BE2C (cell line): ENCODE data around the gene CLK1.

Experiments used
- DNase-seq: peaks from one replicate; pipeline ENCODE4 v3.0.0-alpha.2; 2020
- H3K27me3 ChIP-seq: fragments of 250-450 bp; sonication (Bioruptor Pico); 2 replicates; pipeline ENCODE4 v1.5.1; 2020; ENCODE audit warnings: mild to moderate bottlenecking
- H3K36me3 ChIP-seq: fragments of 250-450 bp; sonication (Bioruptor Pico); 2 replicates; pipeline ENCODE4 v1.5.1; 2020; ENCODE audit warnings: mild to moderate bottlenecking
- H3K4me1 ChIP-seq: fragments of 250-450 bp; sonication (Bioruptor Pico); 2 replicates; pipeline ENCODE4 v1.5.1; 2020
- H3K4me3 ChIP-seq: 2 replicates; pipeline ENCODE4 v1.5.1; 2011; ENCODE audit warnings: low read depth, low read length
- H3K9me3 ChIP-seq: fragments of 250-450 bp; sonication (Bioruptor Pico); 2 replicates; pipeline ENCODE4 v1.5.1; 2020
- CTCF ChIP-seq: IDR thresholded peaks from 2 replicates; pipeline ENCODE4 v1.5.1; 2012; ENCODE audit warnings: mild to moderate bottlenecking, low read depth, low read length

Gene CLK1

DNA sequence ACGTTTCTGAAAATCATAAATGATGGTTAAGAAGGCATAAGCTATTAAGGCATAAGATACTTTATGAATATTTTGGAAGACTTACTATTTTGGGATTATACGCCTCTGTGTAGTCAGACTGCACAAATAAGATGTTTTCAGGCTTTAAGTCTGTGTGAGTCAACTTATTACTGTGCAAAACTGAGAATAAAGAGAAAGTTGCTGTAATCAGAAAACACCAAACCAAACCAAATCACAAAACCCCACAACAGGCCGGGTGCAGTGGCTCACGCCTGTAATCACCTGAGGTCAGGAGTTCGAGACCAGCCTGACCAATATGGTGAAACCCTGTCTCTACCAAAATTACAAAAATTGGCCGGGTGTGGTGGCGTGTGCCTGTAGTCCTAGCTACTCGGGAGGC lies 7.7 kb downstream of the CLK1 start:
- no peak for TF ChIP-seq CTCF
- no peak overlapping the region for H3K4me3 ChIP-seq
- no peaks in the 10 kb centered on the region; the same call in 1 of the 2 replicates for H3K4me1 ChIP-seq
- DNase-seq: no peak
- peaks cover 99% of the 10 kb centered on the region for H3K36me3 ChIP-seq
- H3K9me3 ChIP-seq: no peaks in the 10 kb centered on the region
- no peaks in the 10 kb centered on the region for H3K27me3 ChIP-seq

- no peak for TF ChIP-seq CTCF
- Histone ChIP-seq H3K4me3 (no peak overlapping the region), H3K27me3 (no peaks in the 10 kb centered on the region), H3K9me3 (no peaks in the 10 kb centered on the region), H3K4me1 (no peaks in the 10 kb centered on the region), H3K36me3 (peaks cover 70% of the 10 kb centered on the region)
- no peak for DNase-seq
Measured at GRCh38 chr2:200852605-200853004, 11.9 kb downstream of the CLK1 start.

GRCh38 chr2:200851398-200852248 lies 12.8 kb downstream of the CLK1 start:
- DNase-seq: no peak
- TF ChIP-seq CTCF: no peak
- peaks cover 60% of the 10 kb centered on the region for H3K36me3 ChIP-seq
- H3K4me1 ChIP-seq: no peaks in the 10 kb centered on the region
- H3K27me3 ChIP-seq: no peaks in the 10 kb centered on the region
- no peak overlapping the region for H3K4me3 ChIP-seq
- H3K9me3 ChIP-seq: no peaks in the 10 kb centered on the region

GRCh38 chr2:200850512-200851256 lies 13.8 kb downstream of the CLK1 start:
- Histone ChIP-seq H3K9me3 (no peaks in the 10 kb centered on the region), H3K4me1 (no peaks in the 10 kb centered on the region), H3K36me3 (peaks cover 52% of the 10 kb centered on the region), H3K27me3 (no peaks in the 10 kb centered on the region), H3K4me3 (no peak overlapping the region)
- no peak for DNase-seq
- no peak for TF ChIP-seq CTCF

- Histone ChIP-seq H3K36me3 (peaks cover 24% of the 10 kb centered on the region), H3K27me3 (no peaks in the 10 kb centered on the region), H3K9me3 (no peaks in the 10 kb centered on the region), H3K4me1 (no peaks in the 10 kb centered on the region), H3K4me3 (no peak overlapping the region)
- no peak for TF ChIP-seq CTCF
- no peak for DNase-seq
Measured at GRCh38 chr2:200847939-200848338, 16.5 kb downstream of the CLK1 start.

DNA sequence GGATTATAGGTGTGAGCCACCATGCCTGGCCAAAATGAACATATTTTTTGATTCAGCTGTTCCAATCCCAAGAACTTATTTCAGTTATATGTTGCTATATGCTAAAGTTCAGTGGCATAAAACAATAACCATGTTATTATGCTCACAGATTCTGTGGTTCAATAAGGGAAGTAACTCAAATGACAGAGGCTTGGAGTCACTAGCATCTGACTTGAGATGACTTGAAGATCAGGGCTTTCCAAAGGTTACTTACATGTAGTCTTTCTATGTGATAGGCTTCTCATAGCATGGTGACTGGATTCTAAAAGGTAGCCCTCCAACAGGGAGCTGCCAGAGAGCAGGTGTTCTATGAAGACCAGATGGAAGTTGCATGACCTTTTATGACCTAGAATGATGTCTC lies 17.2 kb downstream of the CLK1 start:
- DNase-seq: no peak
- H3K4me1 ChIP-seq: no peaks in the 10 kb centered on the region
- H3K9me3 ChIP-seq: no peaks in the 10 kb centered on the region
- H3K27me3 ChIP-seq: no peaks in the 10 kb centered on the region
- no peak for TF ChIP-seq CTCF
- no peak overlapping the region for H3K4me3 ChIP-seq
- peaks cover 18% of the 10 kb centered on the region for H3K36me3 ChIP-seq
